ENCODE measurements around the gene GAD1.

The GAD1 gene

DNA sequence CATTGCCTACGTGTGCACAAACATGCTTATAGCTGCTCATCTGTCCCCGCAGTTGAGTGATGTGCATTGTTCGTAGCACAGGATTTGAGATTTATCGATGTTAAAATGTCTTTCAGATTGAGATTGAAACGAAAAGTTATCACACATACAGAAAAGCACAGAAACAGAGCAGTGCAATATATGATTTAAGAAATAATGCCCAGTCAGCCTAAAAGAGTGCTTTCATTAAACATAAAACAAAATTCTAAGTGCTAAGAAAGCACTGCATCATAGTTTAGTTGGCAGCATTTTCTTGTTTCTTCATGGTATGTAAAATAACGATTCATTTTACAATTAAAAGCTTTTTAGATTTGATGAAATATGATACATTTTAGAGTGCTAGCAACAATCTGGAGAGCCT is 80.4 kb downstream of the GAD1 start:
- no peak for DNase-seq

DNA sequence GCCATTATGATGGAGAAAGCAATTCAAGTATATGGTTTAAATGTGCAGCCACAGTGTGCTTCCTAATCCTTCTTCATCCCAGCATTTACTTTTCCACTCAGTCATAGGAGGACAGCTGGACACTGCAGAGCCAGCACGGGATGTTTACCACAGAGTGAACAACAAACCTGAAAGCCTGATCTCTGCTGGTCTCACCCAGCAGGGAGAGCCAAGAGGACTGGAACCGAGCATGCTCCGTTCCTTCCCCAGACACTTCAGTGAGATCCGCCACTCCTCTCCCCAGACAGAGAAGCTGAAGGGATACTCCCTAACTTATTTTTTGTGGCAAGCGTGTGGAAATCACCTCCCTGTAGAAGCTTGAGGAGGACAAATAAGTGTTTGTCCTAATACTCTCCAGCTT is 89.2 kb downstream of the GAD1 start:
- no peak for DNase-seq
